CD4-positive, alpha-beta T cell (primary cell): Measurements from ENCODE around the gene INPP4B. TPM values are rescaled to one million over a fixed set of nuclear protein-coding genes. Genes with fewer than 3 reads are reported as not detected.
A peak's percentile ranks its signal among the peaks of the same experiment; 100 is the strongest.

ENCODE experiments used
- ATAC-seq: fragments of 200-7000 bp; cut with Tn5 transposase; one replicate; pipeline ENCODE4 v1.10.0; 2022; ENCODE audit warnings: mild to moderate bottlenecking; ENCODE audit not compliant: poor library complexity
- CTCF ChIA-PET: fragments of 350-600 bp; sonication (Branson Sonifier 250); formaldehyde crosslinking; loops from one replicate; lab custom pipeline; 2021; ENCODE audit warnings: antibody characterized with exemption, inconsistent platforms; lab: Charles Lee
- POLR2A ChIA-PET: fragments of 350-600 bp; sonication (Branson Sonifier 250); formaldehyde crosslinking; loops from one replicate; lab custom pipeline; 2021; ENCODE audit warnings: antibody characterized with exemption, inconsistent platforms; lab: Charles Lee
- DNase-seq, 14 experiments: peaks; one replicate each; pipeline ENCODE4 v3.0.0-alpha.2; 2013 to 2020; ENCODE audit warnings: mixed read lengths in 2 of 14
- H3K27ac ChIP-seq, 2 donors: one replicate each; pipeline versions ENCODE4 v1.5.1 to v1.7.0; 2013; ENCODE audit warnings: low read length in 2 of 2, low read depth in 1 of 2, mild to moderate bottlenecking in 1 of 2
- H3K27me3 ChIP-seq, 2 experiments: 1 replicate in 1 of 2; 2 replicates in 1 of 2; pipeline versions ENCODE4 v1.6.1 to v1.7.0; 2013; ENCODE audit warnings: low read length in 2 of 2, control low read depth in 1 of 2, mild to moderate bottlenecking in 1 of 2, moderate library complexity in 1 of 2; ENCODE audit not compliant: insufficient read depth in 2 of 2, control insufficient read depth in 1 of 2
- H3K36me3 ChIP-seq: one replicate; pipeline ENCODE4 v1.6.1; 2013; ENCODE audit warnings: low read length, control low read depth; ENCODE audit not compliant: insufficient read depth
- H3K4me1 ChIP-seq: one replicate; pipeline ENCODE4 v1.6.1; 2013; ENCODE audit warnings: low read length, control low read depth; ENCODE audit not compliant: insufficient read depth
- H3K4me3 ChIP-seq: one replicate; pipeline ENCODE4 v1.5.1; 2013; ENCODE audit warnings: mild to moderate bottlenecking, low read length, moderate library complexity
- H3K9me3 ChIP-seq, 2 experiments: 1 replicate in 1 of 2; 2 replicates in 1 of 2; pipeline versions ENCODE4 v1.6.1 to v1.7.0; 2013; ENCODE audit warnings: low read length in 2 of 2, mild to moderate bottlenecking in 2 of 2, control low read depth in 1 of 2, moderate library complexity in 1 of 2; ENCODE audit not compliant: control insufficient read depth in 1 of 2, insufficient read depth in 1 of 2
- H3K27ac Mint-ChIP-seq: one replicate; pipeline ENCODE4 v1.8.0; 2020; ENCODE audit warnings: mixed read lengths
- H3K27me3 Mint-ChIP-seq: one replicate; pipeline ENCODE4 v1.8.0; 2021; ENCODE audit warnings: mixed read lengths
- H3K36me3 Mint-ChIP-seq: one replicate; pipeline ENCODE4 v1.8.0; 2021; ENCODE audit warnings: low read depth, mixed read lengths
- H3K4me1 Mint-ChIP-seq: one replicate; pipeline ENCODE4 v1.8.0; 2021; ENCODE audit warnings: low read depth, mixed read lengths
- H3K4me3 Mint-ChIP-seq: one replicate; pipeline ENCODE4 v1.8.0; 2020; ENCODE audit warnings: mild to moderate bottlenecking, mixed read lengths
- H3K9me3 Mint-ChIP-seq: one replicate; pipeline ENCODE4 v1.8.0; 2020; ENCODE audit warnings: mixed read lengths
- intact Hi-C, 2 experiments: fragments of 100-400 bp; cut with DNase I in 1 of 2; cut with micrococcal nuclease in 1 of 2; formaldehyde crosslinking; loops; one replicate each; pipeline versions ENCODE4 v1.15.1 to v1.9.0; 2023 to 2025; cut with DNase I, micrococcal nuclease
- total RNA-seq, 174 experiments: library from RNA in 2 of 174; stranded (reverse) in 2 of 174; gene quantifications; one replicate each; pipeline ENCODE4 v1.2.3 and lab custom pipeline; 2021 to 2026
- TF ChIP-seq, protein P1 (sequence below): fragments of 200-600 bp; IDR thresholded peaks from one replicate; pipeline ENCODE4 v1.8.0; 2022; ENCODE audit warnings: antibody characterized with exemption, mild to moderate bottlenecking

Gene INPP4B
- total RNA-seq, 2 experiments from 2014 or later = 50.7 to 53.8 TPM

DNA sequence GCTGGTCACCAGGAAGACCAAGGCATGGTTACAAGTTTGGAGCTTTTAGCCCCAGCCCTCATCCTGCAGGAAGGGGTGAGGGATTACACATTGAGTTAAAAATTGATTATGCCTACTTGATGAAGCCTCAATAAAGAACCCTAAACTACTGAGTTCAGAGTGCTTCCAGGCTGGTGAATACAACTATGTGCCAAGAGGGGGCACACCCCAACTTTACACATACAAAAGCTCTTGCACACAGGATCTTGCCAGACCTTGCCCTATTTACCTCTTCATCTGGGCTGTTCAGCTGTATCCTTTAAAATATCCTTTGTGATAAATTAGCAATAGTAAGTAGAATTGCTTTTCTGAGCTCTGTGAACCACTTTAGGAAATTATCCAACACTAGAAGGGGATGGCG is 489.3 kb downstream of the INPP4B start:
- Mint-ChIP-seq H3K4me3 (peak overlapping the region; percentile 45), H3K27ac (peak overlapping the region; percentile 89), H3K27me3 (no peaks in the 10 kb centered on the region), H3K9me3 (no peaks in the 10 kb centered on the region), H3K4me1 (peaks cover 96% of the 10 kb centered on the region), H3K36me3 (peaks cover 7% of the 10 kb centered on the region)
- H3K27ac ChIP-seq = peak overlapping the region; percentile 69 to 72
- ATAC-seq = peak; percentile 33
- no peaks in the 10 kb centered on the region for H3K27me3 ChIP-seq
- DNase-seq = peak in 8 of 14 experiments; percentile 11 to 61 (median 37)
- TF ChIP-seq, protein P1, sequence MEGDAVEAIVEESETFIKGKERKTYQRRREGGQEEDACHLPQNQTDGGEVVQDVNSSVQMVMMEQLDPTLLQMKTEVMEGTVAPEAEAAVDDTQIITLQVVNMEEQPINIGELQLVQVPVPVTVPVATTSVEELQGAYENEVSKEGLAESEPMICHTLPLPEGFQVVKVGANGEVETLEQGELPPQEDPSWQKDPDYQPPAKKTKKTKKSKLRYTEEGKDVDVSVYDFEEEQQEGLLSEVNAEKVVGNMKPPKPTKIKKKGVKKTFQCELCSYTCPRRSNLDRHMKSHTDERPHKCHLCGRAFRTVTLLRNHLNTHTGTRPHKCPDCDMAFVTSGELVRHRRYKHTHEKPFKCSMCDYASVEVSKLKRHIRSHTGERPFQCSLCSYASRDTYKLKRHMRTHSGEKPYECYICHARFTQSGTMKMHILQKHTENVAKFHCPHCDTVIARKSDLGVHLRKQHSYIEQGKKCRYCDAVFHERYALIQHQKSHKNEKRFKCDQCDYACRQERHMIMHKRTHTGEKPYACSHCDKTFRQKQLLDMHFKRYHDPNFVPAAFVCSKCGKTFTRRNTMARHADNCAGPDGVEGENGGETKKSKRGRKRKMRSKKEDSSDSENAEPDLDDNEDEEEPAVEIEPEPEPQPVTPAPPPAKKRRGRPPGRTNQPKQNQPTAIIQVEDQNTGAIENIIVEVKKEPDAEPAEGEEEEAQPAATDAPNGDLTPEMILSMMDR = no peak
- no peaks in the 10 kb centered on the region for H3K9me3 ChIP-seq
- ChIA-PET POLR2A (interaction anchor here (0.6 to 9.6 kb wide), 14 partner anchors 8 to 363 kb away, joined by 3 to 116 read pairs (median 5); no protein-coding TSS in a partner anchor), CTCF (interaction anchor here (0.6 to 5.1 kb wide), 15 partner anchors 8 to 353 kb away, joined by 3 to 32 read pairs (median 4); no protein-coding TSS in a partner anchor)
- H3K36me3 ChIP-seq = no peaks in the 10 kb centered on the region
- no peak overlapping the region for H3K4me3 ChIP-seq
- intact Hi-C loops = loop anchor here (2.0 to 5.0 kb wide), 4 partner anchors 18 to 346 kb away; no protein-coding TSS in a partner anchor
- H3K4me1 ChIP-seq = peaks cover 42% of the 10 kb centered on the region

DNA sequence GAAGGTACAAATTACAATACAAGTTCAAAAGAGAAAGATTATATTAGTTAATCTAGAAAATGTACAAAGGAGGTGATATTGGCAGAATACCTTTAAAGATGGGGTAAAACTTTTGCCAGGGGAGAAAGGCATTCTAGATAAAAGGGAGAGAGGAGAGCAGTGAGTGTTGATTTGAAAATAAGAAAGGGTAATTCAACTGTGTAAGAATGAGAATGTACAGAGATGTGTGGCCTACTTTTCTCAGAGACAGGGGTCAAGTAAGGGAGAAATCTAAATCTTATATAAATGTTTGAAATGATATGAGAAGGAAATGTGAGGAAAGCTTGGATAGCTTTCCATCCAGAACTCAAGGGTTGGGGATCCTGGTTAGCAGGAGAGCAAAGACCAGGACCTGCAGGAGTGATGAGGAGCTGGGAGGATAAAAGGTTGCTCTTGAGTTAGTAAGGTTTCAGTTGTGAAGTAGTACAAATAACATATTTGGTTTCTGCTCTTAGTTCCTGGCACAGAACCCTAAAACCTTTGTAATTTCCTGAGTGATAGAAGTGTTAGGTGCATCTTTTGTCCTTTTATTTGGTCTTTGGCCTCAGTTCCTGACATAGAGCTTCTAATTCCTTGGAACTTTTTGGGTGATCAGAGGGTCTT is 489.9 kb downstream of the INPP4B start:
- H3K9me3 Mint-ChIP-seq = no peaks in the 10 kb centered on the region
- Histone ChIP-seq H3K4me3 (no peak overlapping the region), H3K9me3 (no peaks in the 10 kb centered on the region), H3K27me3 (no peaks in the 10 kb centered on the region), H3K36me3 (no peaks in the 10 kb centered on the region), H3K4me1 (peaks cover 42% of the 10 kb centered on the region), H3K27ac (peak overlapping the region; percentile 69 to 72)
- DNase-seq (peak in 1 of 14 experiments; percentile 36), ATAC-seq (no peak)
- ChIA-PET POLR2A (interaction anchor here (0.8 to 9.6 kb wide), 17 partner anchors 8 to 364 kb away, joined by 3 to 116 read pairs (median 5); no protein-coding TSS in a partner anchor), CTCF (interaction anchor here (0.9 to 5.1 kb wide), 15 partner anchors 8 to 211 kb away, joined by 3 to 32 read pairs (median 5); no protein-coding TSS in a partner anchor)
- intact Hi-C loops = loop anchor here (2.0 to 5.0 kb wide), 4 partner anchors 19 to 346 kb away; no protein-coding TSS in a partner anchor
- H3K27me3 Mint-ChIP-seq = no peaks in the 10 kb centered on the region
- H3K27ac Mint-ChIP-seq = peak overlapping the region; percentile 89
- peaks cover 99% of the 10 kb centered on the region for H3K4me1 Mint-ChIP-seq
- H3K4me3 Mint-ChIP-seq = peak overlapping the region; percentile 47
- H3K36me3 Mint-ChIP-seq = peaks cover 5% of the 10 kb centered on the region
- TF ChIP-seq, protein P1 = no peak

DNA sequence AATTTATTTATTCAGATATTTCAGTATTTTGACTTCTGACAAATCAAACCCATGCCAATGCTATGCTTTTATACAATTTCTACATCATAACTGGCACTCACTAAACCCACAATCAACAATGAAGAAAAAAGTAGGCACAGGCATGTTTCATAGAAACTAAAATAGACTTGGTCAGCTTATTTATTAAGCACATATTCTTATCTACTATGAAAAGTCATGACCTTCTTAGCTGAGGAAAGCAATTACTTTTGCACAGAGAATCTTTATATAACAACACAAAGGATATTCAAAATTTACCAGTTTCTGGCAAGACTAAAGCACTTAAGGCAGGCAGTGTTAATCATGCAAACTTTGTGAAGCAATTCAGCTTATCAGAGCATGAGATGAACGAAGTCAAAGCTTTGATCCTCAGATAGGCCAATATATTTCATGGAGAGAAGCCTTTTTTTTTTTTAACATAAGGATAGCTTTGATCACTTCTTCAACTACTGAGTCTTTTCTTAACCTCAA is 490.6 kb downstream of the INPP4B start:
- H3K9me3 ChIP-seq = no peaks in the 10 kb centered on the region
- ChIA-PET CTCF (interaction anchor here (1.0 to 5.1 kb wide), 7 partner anchors 10 to 212 kb away, joined by 3 to 32 read pairs (median 5); no protein-coding TSS in a partner anchor), POLR2A (interaction anchor here (0.6 to 9.6 kb wide), 27 partner anchors 8 to 491 kb away, joined by 3 to 116 read pairs (median 5); partner anchors contain the start of gene INPP4B)
- peak overlapping the region; percentile 69 to 72 for H3K27ac ChIP-seq
- H3K36me3 Mint-ChIP-seq = peaks cover 5% of the 10 kb centered on the region
- peaks cover 48% of the 10 kb centered on the region for H3K4me1 ChIP-seq
- no peaks in the 10 kb centered on the region for H3K36me3 ChIP-seq
- no peaks in the 10 kb centered on the region for H3K9me3 Mint-ChIP-seq
- DNase-seq = no peak
- no peaks in the 10 kb centered on the region for H3K27me3 Mint-ChIP-seq
- no peak overlapping the region for H3K4me3 ChIP-seq
- no peaks in the 10 kb centered on the region for H3K27me3 ChIP-seq
- peak; percentile 9 for ATAC-seq
- intact Hi-C loops = loop anchor here (2.0 to 5.0 kb wide), 5 partner anchors 42 to 347 kb away; no protein-coding TSS in a partner anchor
- H3K4me3 Mint-ChIP-seq = peak overlapping the region; percentile 62
- H3K27ac Mint-ChIP-seq = peak overlapping the region; percentile 89
- TF ChIP-seq, protein P1 = no peak
- peaks cover 99% of the 10 kb centered on the region for H3K4me1 Mint-ChIP-seq
